SK-N-SH treated with all-trans-retinoic acid at 6 μM for 48 hours (cell line): ENCODE measurements around the gene TBCD.

Experiments used
- ARNTL ChIP-seq: fragments of 450-650 bp; formaldehyde crosslinking; IDR thresholded peaks from 2 replicates; pipeline ENCODE4 v1.5.0; 2020; ENCODE audit warnings: low read depth, mild to moderate bottlenecking, moderate library complexity, borderline replicate concordance
- GLIS3 ChIP-seq: fragments of 250-450 bp; sonication (Bioruptor Pico); IDR thresholded peaks from 2 replicates; pipeline ENCODE4 v1.5.0; 2020; ENCODE audit warnings: mild to moderate bottlenecking, moderate library complexity
- ISL1 ChIP-seq: fragments of 250-450 bp; sonication (Bioruptor Pico); IDR thresholded peaks from 2 replicates; pipeline ENCODE4 v2.1.2; 2022; ENCODE audit warnings: mild to moderate bottlenecking, moderate library complexity
- OSR1 ChIP-seq: fragments of 250-450 bp; sonication (Bioruptor Pico); IDR thresholded peaks from 2 replicates; pipeline ENCODE4 v1.8.0; 2022; ENCODE audit warnings: moderate library complexity, mild to moderate bottlenecking, inconsistent platforms
- RARB ChIP-seq: fragments of 250-450 bp; sonication (Bioruptor Pico); IDR thresholded peaks from 2 replicates; pipeline ENCODE4 v1.8.0; 2021; ENCODE audit warnings: mild to moderate bottlenecking, moderate library complexity
- SNAI2 ChIP-seq: fragments of 250-450 bp; sonication (Bioruptor Pico); IDR thresholded peaks from 2 replicates; pipeline ENCODE4 v1.5.0; 2020; ENCODE audit warnings: mild to moderate bottlenecking, moderate library complexity
- ZFP3 ChIP-seq: fragments of 250-450 bp; sonication (Bioruptor Pico); IDR thresholded peaks from 2 replicates; pipeline ENCODE4 v1.5.0; 2020; ENCODE audit warnings: mild to moderate bottlenecking, moderate library complexity
- ZFP30 ChIP-seq: fragments of 450-650 bp; formaldehyde crosslinking; IDR thresholded peaks from 2 replicates; pipeline ENCODE4 v1.5.0; 2022; ENCODE audit warnings: mild to moderate bottlenecking, moderate library complexity
- ZNF565 ChIP-seq: fragments of 450-650 bp; formaldehyde crosslinking; conservative IDR thresholded peaks from 2 replicates; pipeline ENCODE4 v1.5.0; 2020; ENCODE audit warnings: low read depth, mild to moderate bottlenecking, moderate library complexity
- ZNF70 ChIP-seq: fragments of 450-650 bp; formaldehyde crosslinking; IDR thresholded peaks from 2 replicates; pipeline ENCODE4 v1.5.0; 2020; ENCODE audit warnings: mild to moderate bottlenecking, moderate library complexity
- TF ChIP-seq, protein P1 (sequence below): fragments of 250-450 bp; sonication (Bioruptor Pico); IDR thresholded peaks from 2 replicates; pipeline ENCODE4 v1.8.0; 2020; ENCODE audit warnings: mild to moderate bottlenecking, moderate library complexity, borderline replicate concordance

DNA sequence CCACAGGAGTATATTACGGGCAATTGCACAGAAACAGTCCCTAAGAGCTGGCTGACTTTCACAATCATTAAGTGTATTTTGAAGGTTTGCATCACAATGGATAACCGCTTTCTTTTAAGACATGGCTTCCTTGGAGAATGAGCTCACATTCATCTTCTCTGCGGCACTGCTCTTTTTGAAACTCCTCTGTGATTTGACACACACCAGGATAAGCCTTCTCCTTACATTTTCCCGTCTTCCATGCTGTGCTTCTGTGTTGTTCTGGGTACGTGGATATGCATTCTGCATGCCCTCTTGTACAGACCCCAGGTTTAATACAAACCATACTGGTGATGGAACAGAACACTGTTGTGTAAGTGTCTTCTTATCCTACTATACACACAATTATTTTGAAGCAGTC lies 238.0 kb downstream of the TBCD start:
- TF ChIP-seq OSR1 (CRISPR knock-in tag) (no peak), ISL1 (CRISPR knock-in tag) (no peak), ZFP3 (CRISPR knock-in tag) (no peak), ZNF565 (CRISPR knock-in tag) (no peak), RARB (CRISPR knock-in tag) (no peak), ZNF70 (CRISPR knock-in tag) (no peak), GLIS3 (no peak), ZFP30 (CRISPR knock-in tag) (no peak), ARNTL (CRISPR knock-in tag) (no peak), SNAI2 (CRISPR knock-in tag) (no peak)
- TF ChIP-seq, protein P1, sequence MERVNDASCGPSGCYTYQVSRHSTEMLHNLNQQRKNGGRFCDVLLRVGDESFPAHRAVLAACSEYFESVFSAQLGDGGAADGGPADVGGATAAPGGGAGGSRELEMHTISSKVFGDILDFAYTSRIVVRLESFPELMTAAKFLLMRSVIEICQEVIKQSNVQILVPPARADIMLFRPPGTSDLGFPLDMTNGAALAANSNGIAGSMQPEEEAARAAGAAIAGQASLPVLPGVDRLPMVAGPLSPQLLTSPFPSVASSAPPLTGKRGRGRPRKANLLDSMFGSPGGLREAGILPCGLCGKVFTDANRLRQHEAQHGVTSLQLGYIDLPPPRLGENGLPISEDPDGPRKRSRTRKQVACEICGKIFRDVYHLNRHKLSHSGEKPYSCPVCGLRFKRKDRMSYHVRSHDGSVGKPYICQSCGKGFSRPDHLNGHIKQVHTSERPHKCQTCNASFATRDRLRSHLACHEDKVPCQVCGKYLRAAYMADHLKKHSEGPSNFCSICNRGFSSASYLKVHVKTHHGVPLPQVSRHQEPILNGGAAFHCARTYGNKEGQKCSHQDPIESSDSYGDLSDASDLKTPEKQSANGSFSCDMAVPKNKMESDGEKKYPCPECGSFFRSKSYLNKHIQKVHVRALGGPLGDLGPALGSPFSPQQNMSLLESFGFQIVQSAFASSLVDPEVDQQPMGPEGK (CRISPR knock-in tag) = no peak
